Natural killer cell (primary cell): ENCODE measurements around the gene MVB12B. TPM values are rescaled to one million over a fixed set of nuclear protein-coding genes. Genes with fewer than 3 reads are reported as not detected.

Source experiments
- ATAC-seq, 3 donors: fragments of 150-1000 bp in 2 of 3; fragments of 200-7000 bp in 1 of 3; cut with Tn5 transposase; 1 replicate in 1 of 3; 2 replicates in 2 of 3; pipeline ENCODE4 v1.10.0; 2021; ENCODE audit warnings: mild to moderate bottlenecking in 2 of 3, moderate library complexity in 2 of 3
- DNase-seq, 2 donors: peaks; one replicate each; pipeline versions ENCODE4 v3.0.0 to v3.0.0-alpha.2; 2013 to 2021; ENCODE audit warnings: mixed read lengths in 1 of 2
- H3K27ac ChIP-seq: one replicate; pipeline ENCODE4 v1.5.1; 2013; ENCODE audit warnings: mild to moderate bottlenecking, low read length
- H3K27me3 ChIP-seq: one replicate; pipeline ENCODE4 v1.6.1; 2013; ENCODE audit warnings: low read length; ENCODE audit not compliant: control insufficient read depth, insufficient read depth
- H3K36me3 ChIP-seq: one replicate; pipeline ENCODE4 v1.6.1; 2013; ENCODE audit warnings: low read length; ENCODE audit not compliant: control insufficient read depth, insufficient read depth
- H3K4me1 ChIP-seq: one replicate; pipeline ENCODE4 v1.6.1; 2013; ENCODE audit warnings: low read length; ENCODE audit not compliant: control insufficient read depth, insufficient read depth
- H3K4me3 ChIP-seq: one replicate; pipeline ENCODE4 v1.5.1; 2013; ENCODE audit warnings: low read length
- H3K9me3 ChIP-seq: one replicate; pipeline ENCODE4 v1.6.1; 2013; ENCODE audit warnings: low read length; ENCODE audit not compliant: control insufficient read depth, insufficient read depth
- H3K27ac Mint-ChIP-seq, 2 donors: one replicate each; pipeline ENCODE4 v1.8.0; 2022; ENCODE audit warnings: mild to moderate bottlenecking in 2 of 2, mixed read lengths in 2 of 2, moderate library complexity in 1 of 2
- H3K27me3 Mint-ChIP-seq, 2 donors: one replicate each; pipeline ENCODE4 v1.8.0; 2022; ENCODE audit warnings: low read depth in 2 of 2, mixed read lengths in 2 of 2
- H3K36me3 Mint-ChIP-seq: one replicate; pipeline ENCODE4 v1.8.0; 2022; ENCODE audit warnings: mixed read lengths
- H3K4me1 Mint-ChIP-seq, 2 donors: one replicate each; pipeline ENCODE4 v1.8.0; 2022; ENCODE audit warnings: mixed read lengths in 2 of 2
- H3K4me3 Mint-ChIP-seq: one replicate; pipeline ENCODE4 v1.8.0; 2022; ENCODE audit warnings: mild to moderate bottlenecking, moderate library complexity, mixed read lengths
- H3K9me3 Mint-ChIP-seq, 2 donors: one replicate each; pipeline ENCODE4 v1.8.0; 2022; ENCODE audit warnings: mixed read lengths in 2 of 2
- WGBS: methylation state at CpG from one replicate; pipeline ENCODE4 v1.1.7; 2013; ENCODE audit warnings: missing lambda C conversion rate; ENCODE audit not compliant: insufficient coverage; 5-methylcytosine and 5-hydroxymethylcytosine counted together
- intact Hi-C: fragments of 100-400 bp; cut with micrococcal nuclease; formaldehyde crosslinking; loops from one replicate; pipeline ENCODE4 v1.14.2; 2022
- total RNA-seq, 4 donors: library from RNA; stranded (reverse); fragments of 120-200 nt in 1 of 4; gene quantifications; one replicate each; pipeline versions ENCODE4 v1.2.3 to v1.2.4, GENCODE V29; 2013 to 2022
- TF ChIP-seq, protein P1 (sequence below): fragments of 200-600 bp; IDR thresholded peaks from one replicate; pipeline ENCODE4 v1.8.0; 2022; ENCODE audit warnings: antibody characterized with exemption

Gene MVB12B
- total RNA-seq, 3 donors from 2014 or later (not counting 1 experiment from before 2014, with no cell fraction given), result 2.0 to 13.0 (median 7.8) TPM

GRCh38 chr9:126316085-126316655 lies 10.5 kb upstream of the MVB12B start:
- Mint-ChIP-seq H3K4me1 (no peaks in the 10 kb centered on the region), H3K27ac (no peak overlapping the region), H3K4me3 (no peak overlapping the region), H3K36me3 (no peaks in the 10 kb centered on the region), H3K27me3 (peaks cover 0 to 4% of the 10 kb centered on the region in 2 donors), H3K9me3 (no peaks in the 10 kb centered on the region)
- Histone ChIP-seq H3K27ac (no peak overlapping the region), H3K27me3 (no peaks in the 10 kb centered on the region), H3K9me3 (no peaks in the 10 kb centered on the region), H3K36me3 (no peaks in the 10 kb centered on the region), H3K4me3 (no peak overlapping the region), H3K4me1 (no peaks in the 10 kb centered on the region)
- ATAC-seq (no peak), DNase-seq (no peak)
- intact Hi-C loops, result loop anchor here (2.0 kb wide), 1 partner anchor 175 kb away; no protein-coding TSS in a partner anchor
- WGBS, result 94% methylated on average over 3 of the region's 3 CpGs
- TF ChIP-seq, protein P1, sequence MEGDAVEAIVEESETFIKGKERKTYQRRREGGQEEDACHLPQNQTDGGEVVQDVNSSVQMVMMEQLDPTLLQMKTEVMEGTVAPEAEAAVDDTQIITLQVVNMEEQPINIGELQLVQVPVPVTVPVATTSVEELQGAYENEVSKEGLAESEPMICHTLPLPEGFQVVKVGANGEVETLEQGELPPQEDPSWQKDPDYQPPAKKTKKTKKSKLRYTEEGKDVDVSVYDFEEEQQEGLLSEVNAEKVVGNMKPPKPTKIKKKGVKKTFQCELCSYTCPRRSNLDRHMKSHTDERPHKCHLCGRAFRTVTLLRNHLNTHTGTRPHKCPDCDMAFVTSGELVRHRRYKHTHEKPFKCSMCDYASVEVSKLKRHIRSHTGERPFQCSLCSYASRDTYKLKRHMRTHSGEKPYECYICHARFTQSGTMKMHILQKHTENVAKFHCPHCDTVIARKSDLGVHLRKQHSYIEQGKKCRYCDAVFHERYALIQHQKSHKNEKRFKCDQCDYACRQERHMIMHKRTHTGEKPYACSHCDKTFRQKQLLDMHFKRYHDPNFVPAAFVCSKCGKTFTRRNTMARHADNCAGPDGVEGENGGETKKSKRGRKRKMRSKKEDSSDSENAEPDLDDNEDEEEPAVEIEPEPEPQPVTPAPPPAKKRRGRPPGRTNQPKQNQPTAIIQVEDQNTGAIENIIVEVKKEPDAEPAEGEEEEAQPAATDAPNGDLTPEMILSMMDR, result no peak

DNA sequence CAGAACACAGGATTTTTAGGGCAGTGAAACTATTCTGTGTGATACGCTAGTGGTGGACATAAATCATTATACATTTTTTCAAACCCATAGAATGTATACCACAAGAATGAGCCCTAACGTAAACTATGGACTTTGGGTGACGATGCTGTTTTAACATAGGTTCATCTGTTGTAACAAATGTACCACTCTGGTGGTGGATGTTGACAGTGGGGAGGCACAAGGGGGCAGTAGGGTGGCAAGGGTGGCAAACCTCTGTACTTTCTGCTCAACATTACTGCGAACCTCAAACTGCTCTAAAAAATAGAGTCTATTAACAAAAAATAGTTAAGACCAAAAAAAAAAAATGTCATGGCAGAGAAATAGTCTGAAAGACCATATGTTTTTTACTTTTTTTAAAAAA lies 9.1 kb upstream of the MVB12B start:
- no peaks in the 10 kb centered on the region for H3K36me3 ChIP-seq
- TF ChIP-seq, protein P1, result peak; percentile 23
- peaks cover 0 to 4% of the 10 kb centered on the region in 2 donors for H3K27me3 Mint-ChIP-seq
- no peaks in the 10 kb centered on the region for H3K4me1 Mint-ChIP-seq
- H3K9me3 Mint-ChIP-seq, result no peaks in the 10 kb centered on the region
- H3K4me3 ChIP-seq, result no peak overlapping the region
- no peaks in the 10 kb centered on the region for H3K4me1 ChIP-seq
- no peak overlapping the region for H3K27ac Mint-ChIP-seq
- ATAC-seq (peak in 2 of 3 donors; percentile 59 to 67), DNase-seq (peak in 1 of 2 donors; percentile 75)
- H3K27ac ChIP-seq, result no peak overlapping the region
- no peaks in the 10 kb centered on the region for H3K27me3 ChIP-seq
- no peak overlapping the region for H3K4me3 Mint-ChIP-seq
- intact Hi-C loops, result loop anchor here (2.0 kb wide), 1 partner anchor 173 kb away; no protein-coding TSS in a partner anchor
- H3K9me3 ChIP-seq, result no peaks in the 10 kb centered on the region
- H3K36me3 Mint-ChIP-seq, result no peaks in the 10 kb centered on the region
- 100% methylated on average over 3 of the region's 4 CpGs for WGBS

- intact Hi-C loops, result no loop called here
- no peak for ATAC-seq
- H3K27ac Mint-ChIP-seq, result no peak overlapping the region
- H3K4me3 ChIP-seq, result no peak overlapping the region
- H3K27me3 ChIP-seq, result no peaks in the 10 kb centered on the region
- H3K36me3 Mint-ChIP-seq, result no peaks in the 10 kb centered on the region
- TF ChIP-seq, protein P1, result no peak
- no peak for DNase-seq
- no peaks in the 10 kb centered on the region for H3K4me1 Mint-ChIP-seq
- H3K4me3 Mint-ChIP-seq, result no peak overlapping the region
- no peak overlapping the region for H3K27ac ChIP-seq
- WGBS, result 98% methylated on average over 6 of the region's 6 CpGs
- H3K9me3 Mint-ChIP-seq, result no peaks in the 10 kb centered on the region
- peaks cover 0 to 9% of the 10 kb centered on the region in 2 donors for H3K27me3 Mint-ChIP-seq
- no peaks in the 10 kb centered on the region for H3K36me3 ChIP-seq
- H3K9me3 ChIP-seq, result no peaks in the 10 kb centered on the region
- H3K4me1 ChIP-seq, result no peaks in the 10 kb centered on the region
Observed at GRCh38 chr9:126318858-126319257, 7.8 kb upstream of the MVB12B start.

DNA sequence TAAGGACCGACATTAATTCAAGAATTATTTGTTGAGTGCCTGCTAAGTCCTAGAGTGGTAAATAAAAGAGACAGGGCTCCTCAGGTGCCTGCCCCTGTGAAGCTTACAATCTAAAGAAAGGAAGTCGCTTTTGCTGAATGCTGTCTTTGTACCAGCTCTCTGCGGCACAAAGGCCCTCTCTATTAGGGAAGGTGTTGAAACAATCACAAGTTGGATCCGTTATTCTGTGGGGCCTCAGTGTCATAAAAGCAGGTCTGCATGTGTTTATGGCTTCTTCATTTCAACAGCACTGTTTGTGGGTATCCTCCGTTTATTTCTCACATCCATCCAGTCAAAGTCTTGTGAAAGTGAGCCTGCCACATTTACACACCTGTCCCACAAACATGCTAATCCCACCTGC lies 7.0 kb upstream of the MVB12B start:
- Mint-ChIP-seq H3K27me3 (peaks cover 0 to 10% of the 10 kb centered on the region in 2 donors), H3K4me1 (no peaks in the 10 kb centered on the region), H3K9me3 (no peaks in the 10 kb centered on the region), H3K36me3 (no peaks in the 10 kb centered on the region), H3K27ac (peak overlapping the region in 1 of 2 donors; percentile 35), H3K4me3 (no peak overlapping the region)
- H3K27me3 ChIP-seq, result no peaks in the 10 kb centered on the region
- no peaks in the 10 kb centered on the region for H3K9me3 ChIP-seq
- H3K27ac ChIP-seq, result no peak overlapping the region
- H3K4me3 ChIP-seq, result no peak overlapping the region
- H3K4me1 ChIP-seq, result no peaks in the 10 kb centered on the region
- H3K36me3 ChIP-seq, result no peaks in the 10 kb centered on the region
- ATAC-seq, result no peak
- intact Hi-C loops, result no loop called here
- WGBS, result 91% methylated on average over 5 of the region's 5 CpGs
- no peak for DNase-seq
- TF ChIP-seq, protein P1, result no peak
